Endothelial cell of umbilical vein (primary cell): ENCODE results near the gene MAGEB4. TPM values are rescaled to one million over a fixed set of nuclear protein-coding genes. Genes with fewer than 3 reads are reported as not detected.

Experiments used
- BruUV-seq: library from RNA; stranded (reverse); fragments of 400-500 nt; replicated peaks from 2 replicates; lab custom pipeline; 2021; lab: Mats Ljungman, UMichigan
- CTCF ChIA-PET: fragments of 300-600, 350-600 bp; sonication (Branson Sonifier 250); formaldehyde crosslinking; loops from one replicate; lab custom pipeline; 2021; ENCODE audit warnings: antibody characterized with exemption, inconsistent platforms; lab: Charles Lee
- POLR2A ChIA-PET: fragments of 300-600, 350-600 bp; sonication (Branson Sonifier 250); formaldehyde crosslinking; loops from one replicate; lab custom pipeline; 2021; ENCODE audit warnings: antibody characterized with exemption, inconsistent platforms; lab: Charles Lee
- DNase-seq: peaks from one replicate; pipeline ENCODE4 v3.0.0-alpha.2; 2011; ENCODE audit warnings: low read depth, low spot score
- FAIRE-seq: peaks from 2 replicates; lab custom pipeline; 2011; peaks lifted over from hg19 to GRCh38; lab: Jason Lieb, UNC
- H2AFZ ChIP-seq: 2 replicates; pipeline ENCODE4 v1.6.0; 2012; ENCODE audit warnings: low read depth, low read length, control low read depth, inconsistent platforms
- H3K27ac ChIP-seq: 2 replicates; pipeline ENCODE4 v1.5.1; 2011; ENCODE audit warnings: low read depth, mild to moderate bottlenecking, control low read depth, low read length, moderate library complexity; ENCODE audit not compliant: insufficient read depth
- H3K27me3 ChIP-seq, 2 experiments: 2 replicates each; pipeline versions ENCODE4 v1.6.0 to v1.6.1; 2011; ENCODE audit warnings: low read length in 2 of 2, mixed read lengths in 1 of 2; ENCODE audit not compliant: control insufficient read depth in 2 of 2, insufficient read depth in 2 of 2
- H3K36me3 ChIP-seq, 2 experiments: 2 replicates in 1 of 2; 3 replicates in 1 of 2; pipeline ENCODE4 v1.5.1; 2011; ENCODE audit warnings: low read length in 2 of 2, mild to moderate bottlenecking in 1 of 2, moderate library complexity in 1 of 2; ENCODE audit not compliant: control insufficient read depth in 2 of 2, insufficient read depth in 2 of 2; ENCODE audit errors: extremely low read depth in 1 of 2
- H3K4me1 ChIP-seq: 3 replicates; pipeline ENCODE4 v1.5.1; 2011; ENCODE audit warnings: mild to moderate bottlenecking, low read length; ENCODE audit not compliant: control insufficient read depth, insufficient read depth; ENCODE audit errors: extremely low read depth
- H3K4me2 ChIP-seq: 2 replicates; pipeline ENCODE4 v1.6.1; 2011; ENCODE audit warnings: low read length, control low read depth, mixed read lengths; ENCODE audit not compliant: insufficient read depth
- H3K4me3 ChIP-seq, 3 experiments: fragments of 200-600 bp in 1 of 3; sonication (generic), shearing (Covaris generic) in 1 of 3; replicated peaks in 1 of 3; 2 replicates each; pipeline ENCODE4 v1.5.1; 2011 to 2016; ENCODE audit warnings: control low read depth in 3 of 3, low read length in 3 of 3, mild to moderate bottlenecking in 2 of 3, inconsistent platforms in 1 of 3, low read depth in 1 of 3, moderate library complexity in 1 of 3; ENCODE audit not compliant: insufficient read depth in 1 of 3
- H3K79me2 ChIP-seq: 2 replicates; pipeline ENCODE4 v1.6.0; 2012; ENCODE audit warnings: low read length, inconsistent platforms; ENCODE audit not compliant: control insufficient read depth, insufficient read depth
- H3K9ac ChIP-seq: replicated peaks from 2 replicates; pipeline ENCODE3; 2011; ENCODE audit warnings: low read length, control low read depth; ENCODE audit not compliant: insufficient read depth; ENCODE audit errors: extremely low read depth
- H3K9me1 ChIP-seq: replicated peaks from 3 replicates; pipeline ENCODE4 v1.6.0; 2011; ENCODE audit warnings: mild to moderate bottlenecking, low read length; ENCODE audit not compliant: control insufficient read depth, insufficient read depth; ENCODE audit errors: extremely low read depth
- H3K9me3 ChIP-seq: replicated peaks from 2 replicates; pipeline ENCODE4 v1.5.1; 2012; ENCODE audit warnings: low read length, inconsistent platforms; ENCODE audit not compliant: control insufficient read depth, insufficient read depth
- H4K20me1 ChIP-seq: replicated peaks from 2 replicates; pipeline ENCODE3; 2011; ENCODE audit warnings: mild to moderate bottlenecking, low read length; ENCODE audit not compliant: control insufficient read depth, insufficient read depth; ENCODE audit errors: extremely low read depth
- EZH2 ChIP-seq: IDR thresholded peaks from 2 replicates; pipeline ENCODE4 v1.6.1; 2012; ENCODE audit warnings: borderline replicate concordance, low read depth, mild to moderate bottlenecking, moderate library complexity, low read length, inconsistent platforms; ENCODE audit not compliant: severe bottlenecking
- FOS ChIP-seq: IDR thresholded peaks from 2 replicates; pipeline ENCODE4 v1.6.1; 2011; ENCODE audit warnings: mild to moderate bottlenecking, low read length, moderate library complexity, borderline replicate concordance; ENCODE audit not compliant: insufficient read depth
- GATA2 ChIP-seq: IDR thresholded peaks from 2 replicates; pipeline ENCODE4 v1.7.0; 2011; ENCODE audit warnings: low read depth, mild to moderate bottlenecking, moderate library complexity, mixed read lengths, low read length; ENCODE audit not compliant: insufficient read length, insufficient read depth
- JUN ChIP-seq: IDR thresholded peaks from 2 replicates; pipeline ENCODE4 v1.6.1; 2011; ENCODE audit warnings: borderline replicate concordance, low read depth; ENCODE audit not compliant: insufficient read length, insufficient read depth
- MAX ChIP-seq: IDR thresholded peaks from 2 replicates; pipeline ENCODE4 v1.6.1; 2011; ENCODE audit not compliant: insufficient read depth, insufficient read length
- MYC ChIP-seq: IDR thresholded peaks from one replicate; pipeline ENCODE4 v1.6.1; 2011; ENCODE audit warnings: mild to moderate bottlenecking, low read depth, low read length
- POLR2A ChIP-seq: IDR thresholded peaks from 2 replicates; pipeline ENCODE4 v1.6.1; 2012; ENCODE audit warnings: low read depth, mild to moderate bottlenecking, control low read depth, low read length
- POLR2AphosphoS5 ChIP-seq: IDR thresholded peaks from 2 replicates; pipeline ENCODE4 v1.6.1; 2012; ENCODE audit warnings: low read depth, mild to moderate bottlenecking, control low read depth, low read length, moderate library complexity; ENCODE audit not compliant: insufficient read depth
- dilution Hi-C: fragments of 300-500 bp; cut with MboI; formaldehyde crosslinking; loops from one replicate; pipeline ENCODE4 v1.15.0; 2019; ENCODE audit warnings: low sequenced_read_pairs; ENCODE audit not compliant: extremely low pct_ligation_motif_present
- intact Hi-C: fragments of 100-400 bp; cut with micrococcal nuclease; formaldehyde crosslinking; loops from one replicate; pipeline ENCODE4 v1.10.0; 2022
- polyA plus RNA-seq, 4 experiments: library from polyadenylated mRNA; depleted of rRNA in 3 of 4; stranded (reverse) in 3 of 4; unstranded in 1 of 4; fragments of >200 nt; gene quantifications; 2 replicates each; pipeline versions ENCODE4 v1.2.1 to v1.2.3, GENCODE V29; 2011 to 2012; ENCODE audit warnings: missing spikeins in 1 of 4
- total RNA-seq: library from RNA; stranded (reverse); gene quantifications from 2 replicates; pipeline ENCODE4 v1.2.3, GENCODE V29; 2021
- TF ChIP-seq, protein P1 (sequence below), 2 donors: IDR thresholded peaks; 1 replicate in 1 of 2; 2 replicates in 1 of 2; pipeline ENCODE4 v1.5.1; 2011; ENCODE audit warnings: low read length in 2 of 2, mild to moderate bottlenecking in 2 of 2, moderate library complexity in 2 of 2, control low read depth in 1 of 2, inconsistent platforms in 1 of 2, low read depth in 1 of 2; ENCODE audit not compliant: insufficient read depth in 1 of 2; ENCODE audit errors: extremely low read depth in 1 of 2

The MAGEB4 gene
- total and polyA plus RNA-seq, 2 donors (not counting 3 experiments of a cell fraction or from before 2014, with no cell fraction given), result not detected

DNA sequence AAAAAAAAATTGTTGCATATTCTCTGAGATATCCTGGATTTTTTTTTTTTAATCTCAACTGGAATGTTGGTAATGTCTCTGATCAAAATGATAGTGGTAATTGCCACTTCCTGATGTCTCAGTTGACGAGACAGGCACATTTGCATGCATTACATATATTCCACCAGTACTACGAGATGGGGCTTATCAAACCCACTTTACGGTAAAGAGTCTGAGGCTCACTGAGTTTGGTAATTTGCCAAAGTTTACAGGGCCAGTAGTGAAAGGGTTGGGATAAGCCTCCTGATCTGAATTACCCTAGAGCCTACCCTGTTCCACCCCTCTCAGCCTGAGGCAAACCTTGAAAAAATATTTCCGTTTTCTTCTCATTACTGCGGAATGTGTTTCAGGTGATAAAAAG, 21.1 kb upstream of the MAGEB4 start:
- TF ChIP-seq POLR2A (no peak), MYC (no peak), POLR2AphosphoS5 (no peak), JUN (no peak), FOS (no peak), GATA2 (no peak), MAX (no peak), EZH2 (no peak)
- TF ChIP-seq, protein P1, sequence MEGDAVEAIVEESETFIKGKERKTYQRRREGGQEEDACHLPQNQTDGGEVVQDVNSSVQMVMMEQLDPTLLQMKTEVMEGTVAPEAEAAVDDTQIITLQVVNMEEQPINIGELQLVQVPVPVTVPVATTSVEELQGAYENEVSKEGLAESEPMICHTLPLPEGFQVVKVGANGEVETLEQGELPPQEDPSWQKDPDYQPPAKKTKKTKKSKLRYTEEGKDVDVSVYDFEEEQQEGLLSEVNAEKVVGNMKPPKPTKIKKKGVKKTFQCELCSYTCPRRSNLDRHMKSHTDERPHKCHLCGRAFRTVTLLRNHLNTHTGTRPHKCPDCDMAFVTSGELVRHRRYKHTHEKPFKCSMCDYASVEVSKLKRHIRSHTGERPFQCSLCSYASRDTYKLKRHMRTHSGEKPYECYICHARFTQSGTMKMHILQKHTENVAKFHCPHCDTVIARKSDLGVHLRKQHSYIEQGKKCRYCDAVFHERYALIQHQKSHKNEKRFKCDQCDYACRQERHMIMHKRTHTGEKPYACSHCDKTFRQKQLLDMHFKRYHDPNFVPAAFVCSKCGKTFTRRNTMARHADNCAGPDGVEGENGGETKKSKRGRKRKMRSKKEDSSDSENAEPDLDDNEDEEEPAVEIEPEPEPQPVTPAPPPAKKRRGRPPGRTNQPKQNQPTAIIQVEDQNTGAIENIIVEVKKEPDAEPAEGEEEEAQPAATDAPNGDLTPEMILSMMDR (IDR thresholded peaks at IDR 0.05; ENCODE audit: extremely low read depth in 1 of 2, insufficient read depth in 1 of 2, low read depth in 1 of 2, low read length in 2 of 2), result no peak

More for the DNA sequence above, 21.1 kb upstream of the MAGEB4 start:
- no peak overlapping the region for H3K4me3 ChIP-seq
- intact Hi-C loops, result no loop called here
- dilution Hi-C loops, result no loop called here
- no TSS peak for BruUV-seq
- H3K4me2 ChIP-seq, result no peak overlapping the region
- no peaks in the 10 kb centered on the region for H3K4me1 ChIP-seq
- no peaks in the 10 kb centered on the region for H3K9me1 ChIP-seq
- FAIRE-seq (no peak), DNase-seq (no peak)
- H3K9me3 ChIP-seq, result no peaks in the 10 kb centered on the region
- H3K27ac ChIP-seq, result no peak overlapping the region
- H3K79me2 ChIP-seq, result no peaks in the 10 kb centered on the region
- H3K9ac ChIP-seq, result no peak overlapping the region
- ChIA-PET CTCF (no interaction called here), POLR2A (no interaction called here)
- no peaks in the 10 kb centered on the region for H3K27me3 ChIP-seq
- no peaks in the 10 kb centered on the region for H4K20me1 ChIP-seq
- no peak overlapping the region for H2AFZ ChIP-seq
- H3K36me3 ChIP-seq, result no peaks in the 10 kb centered on the region
